SK-N-SH treated with all-trans-retinoic acid at 6 μM for 48 hours (cell line): ENCODE results near the gene AIG1.

Experiments used
- BACH2 ChIP-seq: fragments of 250-450 bp; sonication (Bioruptor Pico); IDR thresholded peaks from 2 replicates; pipeline ENCODE4 v1.9.0; 2021; ENCODE audit warnings: mild to moderate bottlenecking, borderline replicate concordance
- CREB5 ChIP-seq: fragments of 250-450 bp; sonication (Bioruptor Pico); IDR thresholded peaks from 2 replicates; pipeline ENCODE4 v1.5.1; 2020; ENCODE audit warnings: low read depth, mild to moderate bottlenecking, moderate library complexity
- OSR1 ChIP-seq: fragments of 250-450 bp; sonication (Bioruptor Pico); IDR thresholded peaks from 2 replicates; pipeline ENCODE4 v1.8.0; 2022; ENCODE audit warnings: moderate library complexity, mild to moderate bottlenecking, inconsistent platforms
- PATZ1 ChIP-seq: fragments of 250-450 bp; sonication (Bioruptor Pico); IDR thresholded peaks from 2 replicates; pipeline ENCODE4 v1.8.0; 2020; ENCODE audit warnings: mild to moderate bottlenecking, moderate library complexity, borderline replicate concordance
- ZFP3 ChIP-seq: fragments of 250-450 bp; sonication (Bioruptor Pico); IDR thresholded peaks from 2 replicates; pipeline ENCODE4 v1.5.0; 2020; ENCODE audit warnings: mild to moderate bottlenecking, moderate library complexity
- ZFP30 ChIP-seq: fragments of 450-650 bp; formaldehyde crosslinking; IDR thresholded peaks from 2 replicates; pipeline ENCODE4 v1.5.0; 2022; ENCODE audit warnings: mild to moderate bottlenecking, moderate library complexity
- ZNF565 ChIP-seq: fragments of 450-650 bp; formaldehyde crosslinking; conservative IDR thresholded peaks from 2 replicates; pipeline ENCODE4 v1.5.0; 2020; ENCODE audit warnings: low read depth, mild to moderate bottlenecking, moderate library complexity

- no peak for TF ChIP-seq BACH2 (CRISPR knock-in tag)
- no peak for TF ChIP-seq PATZ1
- no peak for TF ChIP-seq OSR1 (CRISPR knock-in tag)
- TF ChIP-seq ZFP30, result no peak
- TF ChIP-seq CREB5 (CRISPR knock-in tag), result no peak
- TF ChIP-seq ZFP3 (CRISPR knock-in tag), result no peak
- no peak for TF ChIP-seq ZNF565 (CRISPR knock-in tag)
These were observed 309.3 kb downstream of the AIG1 start for GRCh38 chr6:143369971-143370370.
